Neural crest cell (in vitro differentiated cells): ENCODE measurements around the gene MMD. TPM values are rescaled to one million over a fixed set of nuclear protein-coding genes. Genes with fewer than 3 reads are reported as not detected.
A peak's percentile ranks its signal among the peaks of the same experiment; 100 is the strongest.

Experiments used
- DNase-seq: peaks from one replicate; pipeline ENCODE4 v3.0.0; 2021; ENCODE audit warnings: low read depth, mixed read lengths, low spot score
- H3K27ac Mint-ChIP-seq: one replicate; pipeline ENCODE4 v1.8.0; 2021; ENCODE audit warnings: mild to moderate bottlenecking, mixed read lengths; ENCODE audit not compliant: unreplicated experiment
- H3K27me3 Mint-ChIP-seq: 2 replicates; pipeline ENCODE4 v1.8.0; 2021; ENCODE audit warnings: low read depth, mild to moderate bottlenecking, mixed read lengths
- H3K36me3 Mint-ChIP-seq: 2 replicates; pipeline ENCODE4 v1.8.0; 2021; ENCODE audit warnings: low read depth, mild to moderate bottlenecking, mixed read lengths
- H3K4me1 Mint-ChIP-seq: 2 replicates; pipeline ENCODE4 v1.8.0; 2021; ENCODE audit warnings: mixed read lengths
- H3K4me3 Mint-ChIP-seq: one replicate; pipeline ENCODE4 v1.8.0; 2021; ENCODE audit warnings: mild to moderate bottlenecking, mixed read lengths
- H3K9me3 Mint-ChIP-seq: 2 replicates; pipeline ENCODE4 v1.8.0; 2021; ENCODE audit warnings: mixed read lengths
- total RNA-seq: library from RNA; stranded (reverse); gene quantifications from 2 replicates; pipeline ENCODE4 v1.2.1, GENCODE V29; 2021
- TF ChIP-seq, protein P1 (sequence below): fragments of 200-600 bp; sonication (generic); conservative IDR thresholded peaks from 2 replicates; pipeline ENCODE4 v1.5.0; 2021; ENCODE audit warnings: antibody characterized with exemption, mild to moderate bottlenecking

The MMD gene
- total RNA-seq, 1 donor from 2014 or later = 46.6 TPM

DNA sequence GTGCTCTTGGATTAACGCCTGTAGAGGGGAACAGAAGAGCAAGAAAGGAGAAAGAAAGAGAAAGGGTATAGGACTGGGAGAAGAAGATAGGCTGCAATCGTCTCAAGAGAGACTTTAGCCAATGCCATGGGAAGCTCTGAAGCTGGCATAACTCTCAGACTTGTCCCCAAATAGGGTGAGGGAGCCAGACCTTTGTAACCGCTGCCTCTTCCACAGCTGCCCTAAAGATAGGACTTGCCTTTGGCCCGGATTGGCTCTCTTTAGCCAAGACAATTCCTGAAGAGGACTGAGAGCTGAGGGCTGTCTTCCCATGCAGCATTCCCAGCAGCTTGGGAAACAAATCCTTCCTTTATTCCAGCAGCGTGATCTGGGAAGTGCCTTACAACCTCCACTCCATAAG, 20.8 kb upstream of the MMD start:
- TF ChIP-seq, protein P1, sequence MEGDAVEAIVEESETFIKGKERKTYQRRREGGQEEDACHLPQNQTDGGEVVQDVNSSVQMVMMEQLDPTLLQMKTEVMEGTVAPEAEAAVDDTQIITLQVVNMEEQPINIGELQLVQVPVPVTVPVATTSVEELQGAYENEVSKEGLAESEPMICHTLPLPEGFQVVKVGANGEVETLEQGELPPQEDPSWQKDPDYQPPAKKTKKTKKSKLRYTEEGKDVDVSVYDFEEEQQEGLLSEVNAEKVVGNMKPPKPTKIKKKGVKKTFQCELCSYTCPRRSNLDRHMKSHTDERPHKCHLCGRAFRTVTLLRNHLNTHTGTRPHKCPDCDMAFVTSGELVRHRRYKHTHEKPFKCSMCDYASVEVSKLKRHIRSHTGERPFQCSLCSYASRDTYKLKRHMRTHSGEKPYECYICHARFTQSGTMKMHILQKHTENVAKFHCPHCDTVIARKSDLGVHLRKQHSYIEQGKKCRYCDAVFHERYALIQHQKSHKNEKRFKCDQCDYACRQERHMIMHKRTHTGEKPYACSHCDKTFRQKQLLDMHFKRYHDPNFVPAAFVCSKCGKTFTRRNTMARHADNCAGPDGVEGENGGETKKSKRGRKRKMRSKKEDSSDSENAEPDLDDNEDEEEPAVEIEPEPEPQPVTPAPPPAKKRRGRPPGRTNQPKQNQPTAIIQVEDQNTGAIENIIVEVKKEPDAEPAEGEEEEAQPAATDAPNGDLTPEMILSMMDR = no peak
- Mint-ChIP-seq H3K27me3 (no peaks in the 10 kb centered on the region), H3K27ac (no peak overlapping the region), H3K36me3 (no peaks in the 10 kb centered on the region), H3K9me3 (peaks cover 2% of the 10 kb centered on the region), H3K4me1 (peaks cover 15% of the 10 kb centered on the region), H3K4me3 (no peak overlapping the region)
- no peak for DNase-seq

DNA sequence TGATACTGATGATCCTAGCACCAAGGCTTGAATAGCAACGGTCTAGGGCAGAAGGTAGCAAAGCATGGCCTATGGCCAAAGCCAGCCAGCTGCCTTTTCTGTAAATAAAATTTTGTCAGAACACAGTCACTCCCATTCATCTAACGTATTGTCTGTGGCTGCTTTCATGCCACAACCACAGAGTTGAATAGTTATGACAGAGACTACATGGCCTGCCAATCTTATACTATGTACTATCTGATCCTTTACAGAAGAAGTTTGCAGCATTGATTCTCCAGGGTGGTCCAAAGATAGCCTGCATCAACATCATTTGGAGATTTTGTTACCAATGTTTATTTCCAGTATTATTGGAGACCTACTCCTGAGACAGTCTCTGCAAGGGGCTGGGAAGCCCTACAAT, 19.9 kb upstream of the MMD start:
- no peak overlapping the region for H3K27ac Mint-ChIP-seq
- H3K27me3 Mint-ChIP-seq = no peaks in the 10 kb centered on the region
- H3K9me3 Mint-ChIP-seq = peaks cover 2% of the 10 kb centered on the region
- H3K4me3 Mint-ChIP-seq = no peak overlapping the region
- DNase-seq = no peak
- TF ChIP-seq, protein P1 = no peak
- no peaks in the 10 kb centered on the region for H3K36me3 Mint-ChIP-seq
- peaks cover 18% of the 10 kb centered on the region for H3K4me1 Mint-ChIP-seq

DNA sequence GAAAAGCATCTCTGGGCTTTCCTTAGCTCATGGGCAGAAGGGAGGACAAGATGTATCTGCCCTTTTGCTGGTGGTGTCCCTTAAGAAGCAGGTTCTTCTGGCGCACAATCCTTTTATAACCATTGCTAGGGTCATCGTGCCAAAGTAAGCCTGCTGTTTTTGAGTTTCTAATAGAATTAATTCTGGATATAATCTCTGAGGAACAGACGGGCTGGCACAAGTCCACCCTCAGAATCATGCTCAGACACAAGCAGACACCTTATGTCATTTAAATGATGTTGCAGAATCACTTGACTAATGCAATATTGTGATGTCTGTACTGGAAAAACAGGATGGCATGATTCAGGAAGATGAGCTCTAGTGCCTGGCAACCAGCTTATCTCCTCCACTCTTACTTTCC, 18.8 kb upstream of the MMD start:
- Mint-ChIP-seq H3K27ac (no peak overlapping the region), H3K4me1 (peaks cover 18% of the 10 kb centered on the region)

DNA sequence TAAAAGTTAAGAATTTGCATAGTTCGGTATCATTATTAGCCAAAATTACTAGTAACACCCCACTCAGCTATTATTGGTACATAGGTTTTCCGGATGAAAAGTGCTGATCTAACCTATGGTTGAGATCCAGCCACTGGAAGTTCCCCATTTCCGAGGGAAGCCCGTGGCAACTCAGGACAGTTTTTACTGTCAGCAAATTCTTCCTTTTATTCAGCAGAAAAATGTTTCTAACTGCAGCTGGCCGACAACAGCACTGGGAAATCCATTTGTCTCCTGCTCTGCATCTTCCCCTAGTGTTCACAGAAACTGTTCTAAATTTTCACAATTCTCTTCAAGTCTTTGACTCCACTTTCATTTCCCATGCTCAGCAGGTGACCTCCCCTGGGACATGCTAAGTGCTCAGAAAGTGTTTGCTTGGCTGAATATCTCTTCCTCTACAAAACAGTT, 15.5 kb upstream of the MMD start:
- DNase-seq = no peak

More for the DNA sequence above, 18.8 kb upstream of the MMD start:
- no peak for DNase-seq
- no peaks in the 10 kb centered on the region for H3K36me3 Mint-ChIP-seq
- TF ChIP-seq, protein P1 = no peak
- no peaks in the 10 kb centered on the region for H3K27me3 Mint-ChIP-seq
- no peak overlapping the region for H3K4me3 Mint-ChIP-seq
- H3K9me3 Mint-ChIP-seq = peaks cover 4% of the 10 kb centered on the region

DNA sequence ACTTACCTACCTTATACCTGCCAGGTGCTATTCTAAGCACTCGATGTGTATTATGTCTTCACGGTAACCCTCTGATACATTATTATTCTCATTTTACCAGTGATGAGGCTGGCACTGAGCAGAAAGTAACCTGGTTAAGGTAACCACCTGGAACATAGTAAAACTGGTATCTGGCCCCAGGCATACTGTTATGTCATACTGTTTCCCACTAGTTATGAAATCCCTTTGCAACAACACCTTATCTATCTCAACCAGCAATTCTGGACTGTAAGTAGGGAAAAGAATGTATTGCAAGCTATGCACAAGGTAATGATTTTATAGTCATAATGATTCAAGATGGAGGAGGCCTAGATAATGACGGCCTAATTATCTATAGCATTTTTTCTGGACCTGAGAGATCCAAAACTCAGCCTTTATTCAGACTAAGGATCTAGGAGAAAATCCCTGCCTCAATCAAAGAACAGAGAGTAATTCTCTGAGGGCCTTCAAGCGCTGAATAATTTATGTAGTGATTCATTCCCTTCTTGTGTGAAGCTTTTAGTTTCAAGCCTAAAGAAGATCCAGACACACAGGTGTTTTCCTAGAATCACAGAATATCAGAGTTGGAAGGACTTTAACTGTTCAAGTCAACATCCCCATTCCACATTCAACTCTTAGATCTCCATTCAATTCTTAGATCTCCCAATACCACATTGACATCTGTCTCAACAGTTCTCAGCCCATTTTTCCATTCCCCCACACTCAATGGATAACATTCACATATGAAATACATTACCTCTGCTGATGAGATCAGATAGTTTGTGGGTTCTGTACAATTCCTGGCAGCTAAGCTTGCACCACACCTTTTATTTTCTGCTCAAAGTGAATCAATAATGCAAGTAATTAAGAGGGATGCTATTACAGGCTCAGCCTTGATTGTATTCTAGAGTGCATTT, 14.9 kb upstream of the MMD start:
- DNase-seq = no peak
- H3K4me3 Mint-ChIP-seq = no peak overlapping the region
- H3K36me3 Mint-ChIP-seq = no peaks in the 10 kb centered on the region
- TF ChIP-seq, protein P1 = no peak
- peaks cover 14% of the 10 kb centered on the region for H3K4me1 Mint-ChIP-seq
- no peaks in the 10 kb centered on the region for H3K27me3 Mint-ChIP-seq
- no peak overlapping the region for H3K27ac Mint-ChIP-seq
- peaks cover 5% of the 10 kb centered on the region for H3K9me3 Mint-ChIP-seq

More for the DNA sequence above, 15.5 kb upstream of the MMD start:
- Mint-ChIP-seq H3K36me3 (no peaks in the 10 kb centered on the region), H3K27me3 (no peaks in the 10 kb centered on the region), H3K4me3 (no peak overlapping the region), H3K9me3 (peaks cover 5% of the 10 kb centered on the region), H3K27ac (peak overlapping the region; percentile 22), H3K4me1 (peaks cover 14% of the 10 kb centered on the region)
- TF ChIP-seq, protein P1 = no peak
